GM12892 (cell line): ENCODE data around the gene HOMEZ.

ENCODE experiments used
- POLR2A ChIP-seq: IDR thresholded peaks from 2 replicates; pipeline ENCODE4 v1.6.1; 2011; ENCODE audit warnings: low read depth, low read length, control low read depth
- POLR2AphosphoS5 ChIP-seq: IDR thresholded peaks from 2 replicates; pipeline ENCODE4 v1.6.1; 2011; ENCODE audit warnings: low read depth, low read length, control low read depth
- TAF1 ChIP-seq: IDR thresholded peaks from 2 replicates; pipeline ENCODE4 v1.6.1; 2011; ENCODE audit warnings: low read depth, mild to moderate bottlenecking, control low read depth, low read length, borderline replicate concordance

GRCh38 chr14:23335623-23336022 lies 49.7 kb upstream of the HOMEZ start:
- TF ChIP-seq TAF1 (no peak), POLR2AphosphoS5 (no peak), POLR2A (no peak)
